SJCRH30 (cell line): ENCODE results near the gene NEUROG1. TPM values are rescaled to one million over a fixed set of nuclear protein-coding genes. Genes with fewer than 3 reads are reported as not detected.

Experiments used
- DNase-seq, 2 experiments: peaks; one replicate each; pipeline ENCODE4 v3.0.0-alpha.2; 2015 to 2020
- H3K27ac ChIP-seq: fragments of 250-450 bp; sonication (Bioruptor Pico); 2 replicates; pipeline ENCODE4 v1.5.1; 2020; ENCODE audit warnings: mild to moderate bottlenecking, moderate library complexity
- H3K27me3 ChIP-seq: fragments of 250-450 bp; sonication (Bioruptor Pico); 2 replicates; pipeline ENCODE4 v1.5.1; 2020; ENCODE audit warnings: mild to moderate bottlenecking, moderate library complexity
- H3K36me3 ChIP-seq: fragments of 250-450 bp; sonication (Bioruptor Pico); 2 replicates; pipeline ENCODE4 v1.5.1; 2020; ENCODE audit warnings: mild to moderate bottlenecking, moderate library complexity
- H3K4me1 ChIP-seq: fragments of 250-450 bp; sonication (Bioruptor Pico); 2 replicates; pipeline ENCODE4 v1.5.1; 2020; ENCODE audit warnings: mild to moderate bottlenecking, moderate library complexity
- H3K4me3 ChIP-seq: fragments of 250-450 bp; sonication (Bioruptor Pico); 2 replicates; pipeline ENCODE4 v1.5.1; 2020; ENCODE audit warnings: mild to moderate bottlenecking, moderate library complexity
- H3K9me3 ChIP-seq: fragments of 250-450 bp; sonication (Bioruptor Pico); replicated peaks from 2 replicates; pipeline ENCODE4 v1.5.1; 2020; ENCODE audit warnings: mild to moderate bottlenecking, moderate library complexity
- total RNA-seq: library from RNA; depleted of rRNA; stranded (reverse); fragments of >200 nt; shearing (Covaris generic); gene quantifications from 2 replicates; pipeline ENCODE4 v1.2.3, GENCODE V29; 2014

NEUROG1 gene
- total RNA-seq, 1 experiment from 2014 or later: not detected

DNA sequence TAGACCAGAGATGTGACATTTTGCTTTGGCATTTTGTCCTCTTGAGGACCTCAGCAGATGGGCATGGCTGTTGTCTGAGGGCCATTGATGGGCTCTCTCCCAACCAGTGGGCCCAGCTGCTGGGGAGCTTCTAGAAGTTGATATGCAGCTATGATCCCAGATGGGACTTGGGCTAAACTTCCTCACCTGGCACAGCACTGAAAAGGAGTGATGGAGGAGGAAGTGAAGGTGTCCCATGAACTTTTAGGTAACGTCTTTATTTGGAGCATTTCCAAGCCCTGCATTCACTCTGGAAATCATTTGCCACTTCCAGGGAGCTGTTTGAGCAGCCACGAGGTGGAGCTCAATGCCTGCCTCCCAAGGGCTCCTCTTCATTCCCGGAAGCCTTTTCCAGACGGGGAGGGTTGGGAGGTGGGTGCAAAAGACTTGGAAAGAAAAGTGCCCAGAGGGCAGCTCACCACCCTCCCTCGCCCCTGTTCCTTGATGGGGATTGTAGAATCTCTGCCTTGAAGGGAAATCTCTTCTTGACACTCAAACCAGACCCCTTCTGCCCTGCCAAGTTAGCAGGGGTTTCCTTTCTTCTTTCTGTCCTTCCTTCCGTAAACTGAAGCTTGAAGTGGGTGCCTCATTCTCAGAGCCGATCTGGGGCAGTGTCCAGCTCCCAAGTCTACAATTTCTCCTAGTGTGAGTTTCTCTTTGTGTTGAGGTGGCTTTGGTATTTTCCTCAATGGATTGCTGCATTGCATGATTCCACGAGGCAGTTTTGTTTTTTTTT, 18.1 kb upstream of the NEUROG1 start:
- H3K4me3 ChIP-seq: peak overlapping the region; percentile 29
- peak; percentile 47 to 64 for DNase-seq

DNA sequence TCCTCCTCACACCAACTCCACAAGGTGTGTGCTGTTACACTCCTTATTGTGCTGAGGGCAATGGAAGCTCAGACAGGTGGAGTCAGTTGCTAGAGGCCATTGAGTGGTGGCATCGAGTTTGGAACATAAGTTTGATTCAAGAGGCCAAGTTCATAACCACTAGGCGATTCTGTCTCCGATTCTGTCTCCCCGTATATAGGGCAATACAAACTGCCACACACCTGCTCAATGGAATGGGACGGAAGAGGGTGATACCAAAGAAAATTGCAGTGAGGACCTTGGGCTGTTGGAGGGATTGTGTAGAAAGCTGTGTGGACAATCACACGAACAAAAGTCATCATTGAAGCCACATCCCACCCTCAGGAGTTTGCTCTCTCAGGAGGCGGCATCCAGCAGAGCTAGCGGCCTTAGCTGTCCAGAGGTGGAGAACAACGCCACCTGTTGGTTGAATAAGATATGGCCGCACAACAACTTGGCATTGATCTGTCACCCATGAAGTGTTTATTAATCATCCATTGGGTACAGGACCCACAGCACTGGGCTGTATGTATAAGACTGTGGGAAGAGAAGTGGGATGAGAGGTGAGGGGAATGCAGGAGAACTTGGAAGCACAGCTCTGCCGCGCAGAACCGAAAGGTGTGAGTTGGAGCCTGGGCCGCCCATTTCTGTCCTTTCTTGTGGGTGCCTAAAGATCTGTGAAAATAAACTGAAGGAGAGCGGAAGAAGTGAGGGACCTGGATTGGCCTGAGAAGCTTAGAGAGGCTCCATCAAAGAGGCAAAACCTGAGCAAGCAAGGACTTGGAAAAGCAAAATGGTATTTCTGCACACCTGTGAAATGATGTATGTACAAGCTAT, 16.1 kb upstream of the NEUROG1 start:
- H3K36me3 ChIP-seq: no peaks in the 10 kb centered on the region
- H3K9me3 ChIP-seq: no peaks in the 10 kb centered on the region
- no peaks in the 10 kb centered on the region for H3K4me1 ChIP-seq
- no peak overlapping the region for H3K27ac ChIP-seq
- peaks cover 15% of the 10 kb centered on the region; the same call in 1 of the 2 replicates for H3K27me3 ChIP-seq
- DNase-seq: peak; percentile 65 to 84
- H3K4me3 ChIP-seq: no peak overlapping the region

More for the DNA sequence above, 18.1 kb upstream of the NEUROG1 start:
- Histone ChIP-seq H3K27ac (no peak overlapping the region), H3K36me3 (no peaks in the 10 kb centered on the region), H3K27me3 (0 out of 2 replicates have a peak, but pooled peaks cover 11% of the 10 kb centered on the region), H3K4me1 (no peaks in the 10 kb centered on the region), H3K9me3 (no peaks in the 10 kb centered on the region)

DNA sequence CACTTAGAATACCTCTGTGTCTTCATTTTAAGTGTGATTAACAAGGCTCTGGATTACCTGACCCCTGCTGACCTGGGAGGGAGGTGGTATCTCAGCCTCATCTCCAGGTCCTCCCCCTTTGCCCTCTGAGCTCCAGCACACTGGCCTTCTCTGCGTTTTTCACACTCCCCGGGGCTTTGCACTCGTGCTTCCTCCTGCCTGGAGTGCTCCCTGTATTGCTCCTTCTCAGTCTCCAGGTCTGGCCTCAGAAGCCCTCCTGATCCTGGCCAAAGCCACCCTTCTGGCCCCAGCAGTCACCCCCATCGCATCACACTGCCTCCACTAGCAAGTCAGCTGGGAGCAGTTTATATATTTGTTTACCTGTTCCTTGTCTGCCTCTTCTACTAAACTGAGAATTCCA, 13.6 kb upstream of the NEUROG1 start:
- Histone ChIP-seq H3K4me3 (no peak overlapping the region), H3K4me1 (no peaks in the 10 kb centered on the region), H3K27me3 (peaks cover 24% of the 10 kb centered on the region), H3K9me3 (no peaks in the 10 kb centered on the region), H3K27ac (no peak overlapping the region), H3K36me3 (no peaks in the 10 kb centered on the region)
- no peak for DNase-seq

DNA sequence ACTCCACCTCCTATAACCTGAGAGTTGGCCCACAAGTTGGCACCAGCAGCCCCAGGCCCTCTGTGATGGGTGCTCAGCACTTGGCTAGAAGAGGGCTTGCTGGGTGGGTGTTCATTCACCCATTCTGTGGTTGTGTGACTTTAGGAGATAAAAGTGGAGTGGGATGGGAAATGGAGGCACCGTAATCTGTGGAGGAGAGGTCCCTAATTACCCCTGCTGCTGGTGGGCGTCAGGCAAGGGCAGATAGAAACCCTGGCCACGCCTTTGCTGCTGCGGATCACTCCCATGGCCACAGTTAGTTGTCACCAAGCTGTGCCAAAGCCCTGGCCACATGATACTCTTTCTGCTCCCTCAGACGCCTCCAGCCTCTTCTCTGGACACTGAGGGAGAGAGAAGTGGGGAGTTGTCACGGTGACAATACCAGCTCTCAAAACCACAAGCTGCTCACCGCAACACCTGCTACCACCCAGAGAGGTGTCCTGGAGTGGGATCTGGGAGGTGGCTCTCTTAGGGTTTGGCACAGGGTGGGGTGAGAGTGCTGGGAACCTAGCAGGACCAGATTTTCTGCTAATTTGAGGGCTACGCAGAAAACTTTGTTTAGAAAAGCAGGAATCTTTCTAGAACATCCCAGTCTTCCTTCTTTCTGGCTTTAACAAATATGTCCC, 12.0 kb upstream of the NEUROG1 start:
- H3K27me3 ChIP-seq: peaks cover 24% of the 10 kb centered on the region
- no peak overlapping the region for H3K27ac ChIP-seq
- H3K4me3 ChIP-seq: no peak overlapping the region
- H3K36me3 ChIP-seq: no peaks in the 10 kb centered on the region
- DNase-seq: no peak
- H3K9me3 ChIP-seq: no peaks in the 10 kb centered on the region
- H3K4me1 ChIP-seq: no peaks in the 10 kb centered on the region

DNA sequence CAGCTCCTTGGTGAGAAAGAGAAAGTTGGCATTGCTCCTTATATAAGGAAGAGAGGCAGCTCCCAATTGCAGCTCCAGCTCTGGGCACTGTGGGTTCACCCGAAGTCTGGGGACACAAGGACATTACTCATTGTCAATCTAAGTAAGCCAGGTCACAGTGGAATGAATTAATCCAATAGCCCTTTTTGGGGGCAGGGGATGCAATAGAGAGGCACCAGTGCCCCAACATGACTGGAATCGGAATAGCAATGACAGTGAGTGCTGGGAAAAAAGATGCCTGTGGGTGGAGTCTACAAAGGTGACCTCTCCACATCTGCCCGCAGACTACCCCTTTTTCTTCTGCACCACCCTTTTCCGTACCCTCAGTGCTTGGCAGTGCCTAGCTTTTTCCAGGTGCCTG, 11.1 kb upstream of the NEUROG1 start:
- H3K4me3 ChIP-seq: no peak overlapping the region
- no peaks in the 10 kb centered on the region for H3K36me3 ChIP-seq
- H3K27me3 ChIP-seq: peaks cover 26% of the 10 kb centered on the region
- H3K9me3 ChIP-seq: no peaks in the 10 kb centered on the region
- 0 out of 2 replicates have a peak, but pooled peaks cover 4% of the 10 kb centered on the region for H3K4me1 ChIP-seq
- DNase-seq: no peak
- H3K27ac ChIP-seq: no peak overlapping the region

DNA sequence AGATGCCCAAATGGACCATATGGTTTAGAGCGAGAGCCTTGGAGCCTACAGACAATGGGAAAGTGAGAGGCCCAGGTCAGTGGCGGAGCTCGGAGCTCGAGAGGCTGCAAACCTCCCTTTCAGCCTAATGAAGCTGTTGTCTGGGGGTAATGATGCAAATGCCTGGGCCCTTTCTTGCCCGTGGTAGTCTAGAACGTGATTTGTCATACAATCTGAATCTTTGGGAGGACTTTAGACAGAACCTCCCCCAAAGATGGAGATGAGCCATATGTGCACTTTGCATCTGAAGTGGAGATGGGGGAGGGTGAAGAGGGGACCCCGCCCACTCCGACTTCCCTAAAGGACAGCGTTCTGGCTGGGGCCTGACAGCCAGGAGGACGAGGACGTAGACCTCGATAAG, 10.3 kb upstream of the NEUROG1 start:
- H3K4me1 ChIP-seq: 0 out of 2 replicates have a peak, but pooled peaks cover 4% of the 10 kb centered on the region
- no peak overlapping the region for H3K4me3 ChIP-seq
- no peaks in the 10 kb centered on the region for H3K9me3 ChIP-seq
- no peak overlapping the region for H3K27ac ChIP-seq
- H3K27me3 ChIP-seq: peaks cover 28% of the 10 kb centered on the region
- no peak for DNase-seq
- no peaks in the 10 kb centered on the region for H3K36me3 ChIP-seq

DNA sequence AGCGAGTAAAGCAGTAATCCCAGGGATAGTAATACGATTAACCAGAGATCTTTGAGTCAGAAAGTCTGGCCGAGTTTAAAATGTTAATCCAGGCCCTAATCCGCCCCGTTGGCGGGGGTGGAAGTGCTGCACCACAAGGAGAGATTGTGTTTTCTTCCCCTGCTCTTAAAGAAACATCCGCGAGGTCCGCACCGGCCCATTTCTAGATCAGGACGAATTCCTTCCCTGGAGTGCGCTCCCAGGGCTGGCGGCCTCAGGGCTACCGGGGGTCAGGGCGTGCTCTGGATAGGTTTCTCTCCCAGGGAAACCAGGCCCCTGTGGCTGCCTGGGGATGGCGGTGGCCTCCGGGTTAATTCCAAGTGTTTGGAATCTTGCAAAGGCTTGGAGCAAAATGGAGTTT, 9.3 kb upstream of the NEUROG1 start:
- Histone ChIP-seq H3K9me3 (no peaks in the 10 kb centered on the region), H3K4me1 (0 out of 2 replicates have a peak, but pooled peaks cover 4% of the 10 kb centered on the region), H3K27me3 (peaks cover 28% of the 10 kb centered on the region), H3K27ac (no peak overlapping the region), H3K36me3 (no peaks in the 10 kb centered on the region), H3K4me3 (no peak overlapping the region)
- no peak for DNase-seq

DNA sequence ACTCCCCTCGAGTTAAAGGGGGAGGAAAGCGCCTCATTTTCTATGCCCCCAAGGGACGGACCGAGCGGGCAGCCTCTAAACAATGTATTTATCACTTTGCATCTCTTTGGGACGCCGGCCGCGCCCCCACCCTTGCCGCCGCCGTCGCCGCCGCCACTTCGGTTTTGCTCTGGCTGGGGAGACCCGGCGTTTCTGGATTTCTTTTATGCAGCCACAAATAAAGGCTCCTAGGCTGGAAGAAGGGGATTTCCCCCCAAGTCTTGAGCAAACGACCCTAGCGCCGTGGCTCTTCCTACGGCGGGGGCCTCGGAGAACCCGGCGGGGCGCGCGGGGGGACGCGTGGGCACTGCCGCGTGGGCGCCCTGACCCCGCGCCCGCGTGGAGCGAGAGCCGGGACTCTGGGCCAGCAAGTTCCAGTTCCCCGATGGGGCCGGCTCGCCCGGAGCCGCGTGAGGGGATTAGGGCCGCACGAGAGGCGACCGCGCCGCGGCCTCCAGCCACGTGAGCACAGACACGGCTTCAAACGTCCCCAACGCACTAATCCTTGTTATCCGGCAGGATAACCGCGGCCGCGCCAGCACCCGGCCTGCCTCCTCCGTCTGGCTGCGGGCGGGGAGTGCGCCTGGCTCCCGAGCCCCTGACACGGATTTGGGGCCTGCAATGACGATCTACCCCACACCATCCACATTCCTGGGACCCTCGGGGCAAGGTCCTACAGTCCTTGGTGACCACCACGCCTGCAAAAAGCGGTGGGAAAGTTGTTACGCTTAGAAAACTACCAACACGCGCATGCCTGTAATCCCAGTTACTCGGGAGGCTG, 7.9 kb upstream of the NEUROG1 start:
- H3K27ac ChIP-seq: no peak overlapping the region
- no peaks in the 10 kb centered on the region for H3K36me3 ChIP-seq
- peaks cover 25% of the 10 kb centered on the region for H3K27me3 ChIP-seq
- H3K4me1 ChIP-seq: 0 out of 2 replicates have a peak, but pooled peaks cover 4% of the 10 kb centered on the region
- H3K4me3 ChIP-seq: no peak overlapping the region
- H3K9me3 ChIP-seq: no peaks in the 10 kb centered on the region
- DNase-seq: no peak

DNA sequence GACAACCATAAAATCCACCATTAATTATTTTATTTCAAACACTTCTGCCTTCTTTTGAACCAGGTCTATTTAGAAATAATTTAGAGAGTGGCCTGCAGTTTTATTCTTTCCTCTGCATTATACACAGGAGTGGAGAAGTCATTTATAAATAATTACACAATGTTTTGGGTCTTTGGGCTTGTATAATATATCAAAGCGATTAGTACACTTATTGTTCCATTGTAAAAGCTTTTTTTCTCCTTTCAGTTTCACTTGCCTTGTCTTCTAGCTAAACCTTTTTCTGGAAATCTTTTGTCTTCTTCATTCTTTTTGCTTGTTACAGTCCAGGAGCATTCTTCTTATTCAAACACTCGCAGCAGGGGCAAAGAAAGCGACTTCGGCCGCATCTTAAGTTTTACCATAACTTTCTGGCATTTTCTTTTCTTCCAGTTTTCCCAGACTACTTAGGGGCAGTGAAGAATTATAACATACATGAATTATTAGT, 7.3 kb upstream of the NEUROG1 start:
- Histone ChIP-seq H3K4me3 (no peak overlapping the region), H3K27ac (no peak overlapping the region), H3K36me3 (no peaks in the 10 kb centered on the region), H3K4me1 (0 out of 2 replicates have a peak, but pooled peaks cover 4% of the 10 kb centered on the region), H3K27me3 (peaks cover 22% of the 10 kb centered on the region), H3K9me3 (no peaks in the 10 kb centered on the region)
- no peak for DNase-seq

DNA sequence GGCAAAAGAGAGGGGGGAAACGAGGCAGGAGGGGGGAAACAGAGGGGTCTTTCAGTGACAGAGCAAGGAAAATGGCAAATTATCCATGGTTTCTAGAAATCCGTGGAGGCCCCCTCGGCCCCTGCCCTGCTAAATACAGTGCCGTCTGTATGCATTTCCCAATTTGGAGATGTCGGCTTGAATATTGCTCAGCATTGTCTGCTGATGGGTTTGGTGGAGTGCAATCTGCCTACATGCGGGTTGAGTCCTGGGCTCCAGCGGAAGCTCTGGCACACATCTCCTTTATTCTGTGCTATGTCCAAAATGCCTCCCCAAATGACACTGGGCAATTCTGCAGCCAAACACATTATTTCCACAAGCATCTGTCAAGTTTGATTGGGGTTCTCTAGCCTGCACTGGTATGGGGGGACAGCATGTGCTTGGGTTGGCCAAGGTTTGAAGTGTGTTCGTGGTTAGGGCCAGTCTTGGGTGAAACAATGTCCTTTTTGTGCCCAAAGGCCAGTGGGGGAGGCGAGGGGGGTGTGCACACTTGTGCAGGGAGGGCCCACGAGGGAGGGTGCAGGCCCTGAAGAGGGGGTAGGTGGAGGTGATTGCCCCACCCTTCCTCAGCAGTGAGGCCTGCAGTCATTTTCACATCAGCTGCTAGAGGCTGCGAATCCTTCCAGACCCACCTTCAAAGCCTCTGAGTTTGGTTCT, 6.2 kb upstream of the NEUROG1 start:
- Histone ChIP-seq H3K27me3 (peaks cover 19% of the 10 kb centered on the region), H3K4me3 (no peak overlapping the region)
- DNase-seq: no peak

DNA sequence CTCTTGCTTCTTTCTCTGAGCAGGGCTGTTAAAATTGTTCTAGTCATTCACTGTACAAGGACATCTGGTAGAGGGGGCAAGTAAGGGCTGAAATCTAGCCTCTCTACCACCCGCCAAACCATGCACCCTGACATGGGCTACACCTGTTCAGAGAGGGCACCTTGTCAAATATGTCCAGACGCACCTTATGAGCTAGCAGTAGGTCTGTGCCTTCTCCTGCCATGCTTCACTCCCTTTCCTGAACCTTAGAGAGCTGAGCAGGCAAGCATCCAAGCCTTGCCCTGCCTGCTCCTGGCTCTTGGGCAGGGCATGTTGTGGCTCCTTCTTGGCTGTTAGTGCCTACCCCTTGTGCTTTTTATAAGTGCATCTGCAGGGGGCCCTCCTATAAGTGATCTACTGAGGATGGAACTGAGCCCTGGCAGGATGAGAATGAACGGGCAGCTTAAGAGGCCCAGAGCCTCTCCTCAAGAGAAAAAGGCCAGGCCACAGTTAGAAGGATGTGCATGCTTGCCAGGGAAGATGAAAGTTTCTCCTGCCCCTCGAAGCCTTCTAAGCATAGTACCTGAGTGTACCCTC, 3.8 kb upstream of the NEUROG1 start:
- no peak overlapping the region for H3K4me3 ChIP-seq
- no peak for DNase-seq
- H3K4me1 ChIP-seq: 0 out of 2 replicates have a peak, but pooled peaks cover 4% of the 10 kb centered on the region
- no peaks in the 10 kb centered on the region for H3K36me3 ChIP-seq
- peaks cover 8% of the 10 kb centered on the region; the same call in 1 of the 2 replicates for H3K27me3 ChIP-seq
- no peak overlapping the region for H3K27ac ChIP-seq
- H3K9me3 ChIP-seq: no peaks in the 10 kb centered on the region

More for the DNA sequence above, 6.2 kb upstream of the NEUROG1 start:
- Histone ChIP-seq H3K4me1 (0 out of 2 replicates have a peak, but pooled peaks cover 4% of the 10 kb centered on the region), H3K9me3 (no peaks in the 10 kb centered on the region), H3K27ac (no peak overlapping the region), H3K36me3 (no peaks in the 10 kb centered on the region)

DNA sequence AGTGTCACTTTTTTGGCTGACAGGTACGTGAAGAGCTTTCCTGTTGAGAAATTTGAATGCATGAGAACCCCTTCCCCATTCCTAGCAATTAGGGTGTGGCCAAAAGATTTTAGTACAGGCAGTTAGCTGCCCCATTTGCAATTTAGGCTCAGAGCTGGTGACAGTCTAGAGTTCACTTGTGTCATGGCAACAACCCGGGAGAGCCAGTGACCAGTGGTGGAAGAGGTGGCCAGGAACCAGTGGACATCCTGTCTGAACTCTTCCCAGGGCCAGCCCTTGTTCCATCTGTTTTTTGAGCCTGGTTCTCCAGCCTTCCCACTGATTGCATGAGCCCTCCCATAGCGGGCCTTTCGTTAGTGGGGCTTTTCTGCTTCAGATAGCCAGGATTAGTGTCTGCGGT, 2.5 kb upstream of the NEUROG1 start:
- Histone ChIP-seq H3K36me3 (no peaks in the 10 kb centered on the region), H3K4me1 (0 out of 2 replicates have a peak, but pooled peaks cover 4% of the 10 kb centered on the region), H3K4me3 (no peak overlapping the region), H3K27ac (no peak overlapping the region), H3K27me3 (peaks cover 8% of the 10 kb centered on the region; the same call in 1 of the 2 replicates), H3K9me3 (no peaks in the 10 kb centered on the region)
- DNase-seq: no peak

DNA sequence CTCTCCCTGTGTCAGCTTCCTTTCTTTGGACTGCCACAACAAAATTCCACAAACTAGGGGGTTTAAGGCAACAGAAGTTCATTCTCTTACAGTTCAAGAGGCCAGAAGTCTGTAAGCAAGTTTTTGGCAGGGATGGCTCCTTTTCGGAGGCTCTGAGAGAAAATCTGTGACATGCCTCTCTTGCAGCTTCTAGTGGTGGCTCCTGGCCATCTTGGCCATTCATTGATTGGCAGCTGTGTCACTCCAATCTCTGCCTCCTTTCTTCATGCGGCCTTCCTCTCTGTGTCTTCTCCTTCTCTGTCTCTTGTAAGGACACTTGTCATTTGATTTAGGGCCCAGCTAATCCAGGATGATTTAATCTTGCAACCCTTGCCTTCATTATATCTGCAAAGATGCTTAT, 2.0 kb upstream of the NEUROG1 start:
- DNase-seq: no peak

More for the DNA sequence above, 2.0 kb upstream of the NEUROG1 start:
- Histone ChIP-seq H3K36me3 (no peaks in the 10 kb centered on the region), H3K9me3 (no peaks in the 10 kb centered on the region), H3K27ac (no peak overlapping the region), H3K4me3 (no peak overlapping the region), H3K27me3 (peaks cover 8% of the 10 kb centered on the region; the same call in 1 of the 2 replicates), H3K4me1 (0 out of 2 replicates have a peak, but pooled peaks cover 4% of the 10 kb centered on the region)
